ENCODE data around the gene NTMT1.

NTMT1 gene

DNA sequence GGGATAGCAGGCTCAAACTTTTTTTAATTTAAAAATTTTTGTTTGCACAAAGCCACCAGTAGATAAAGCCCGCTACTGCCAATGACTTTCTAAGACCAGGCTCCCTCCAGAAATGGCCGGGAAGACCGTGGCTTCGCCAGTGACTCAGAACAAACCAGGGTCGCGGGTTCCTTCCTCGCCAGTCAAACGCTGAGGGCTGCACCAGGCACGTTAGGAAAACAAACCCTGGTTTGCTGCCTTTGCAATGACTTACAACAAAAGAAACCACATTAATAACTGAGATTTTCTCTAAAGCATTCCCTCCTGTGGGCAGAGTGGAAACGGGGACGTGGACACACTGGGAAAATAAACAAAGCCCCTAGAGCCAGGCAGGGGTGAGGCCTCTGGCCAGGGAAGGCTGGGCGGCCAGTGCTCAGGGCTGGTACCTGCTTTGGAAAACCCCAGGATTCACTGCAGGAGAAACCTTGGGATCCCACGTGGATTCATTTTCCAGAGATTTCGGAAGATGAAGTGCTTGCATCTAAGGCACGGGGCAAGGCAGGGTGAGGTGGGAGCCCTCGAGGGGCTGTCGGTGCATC lies 43.3 kb downstream of the NTMT1 start:
- H3K27ac ChIP-seq (replicated peaks): no peak overlapping the region
- TF ChIP-seq, protein P1, sequence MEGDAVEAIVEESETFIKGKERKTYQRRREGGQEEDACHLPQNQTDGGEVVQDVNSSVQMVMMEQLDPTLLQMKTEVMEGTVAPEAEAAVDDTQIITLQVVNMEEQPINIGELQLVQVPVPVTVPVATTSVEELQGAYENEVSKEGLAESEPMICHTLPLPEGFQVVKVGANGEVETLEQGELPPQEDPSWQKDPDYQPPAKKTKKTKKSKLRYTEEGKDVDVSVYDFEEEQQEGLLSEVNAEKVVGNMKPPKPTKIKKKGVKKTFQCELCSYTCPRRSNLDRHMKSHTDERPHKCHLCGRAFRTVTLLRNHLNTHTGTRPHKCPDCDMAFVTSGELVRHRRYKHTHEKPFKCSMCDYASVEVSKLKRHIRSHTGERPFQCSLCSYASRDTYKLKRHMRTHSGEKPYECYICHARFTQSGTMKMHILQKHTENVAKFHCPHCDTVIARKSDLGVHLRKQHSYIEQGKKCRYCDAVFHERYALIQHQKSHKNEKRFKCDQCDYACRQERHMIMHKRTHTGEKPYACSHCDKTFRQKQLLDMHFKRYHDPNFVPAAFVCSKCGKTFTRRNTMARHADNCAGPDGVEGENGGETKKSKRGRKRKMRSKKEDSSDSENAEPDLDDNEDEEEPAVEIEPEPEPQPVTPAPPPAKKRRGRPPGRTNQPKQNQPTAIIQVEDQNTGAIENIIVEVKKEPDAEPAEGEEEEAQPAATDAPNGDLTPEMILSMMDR (IDR thresholded peaks at IDR 0.05; ENCODE audit: insufficient read depth, low read length): no peak
- TF ChIP-seq, protein P2, sequence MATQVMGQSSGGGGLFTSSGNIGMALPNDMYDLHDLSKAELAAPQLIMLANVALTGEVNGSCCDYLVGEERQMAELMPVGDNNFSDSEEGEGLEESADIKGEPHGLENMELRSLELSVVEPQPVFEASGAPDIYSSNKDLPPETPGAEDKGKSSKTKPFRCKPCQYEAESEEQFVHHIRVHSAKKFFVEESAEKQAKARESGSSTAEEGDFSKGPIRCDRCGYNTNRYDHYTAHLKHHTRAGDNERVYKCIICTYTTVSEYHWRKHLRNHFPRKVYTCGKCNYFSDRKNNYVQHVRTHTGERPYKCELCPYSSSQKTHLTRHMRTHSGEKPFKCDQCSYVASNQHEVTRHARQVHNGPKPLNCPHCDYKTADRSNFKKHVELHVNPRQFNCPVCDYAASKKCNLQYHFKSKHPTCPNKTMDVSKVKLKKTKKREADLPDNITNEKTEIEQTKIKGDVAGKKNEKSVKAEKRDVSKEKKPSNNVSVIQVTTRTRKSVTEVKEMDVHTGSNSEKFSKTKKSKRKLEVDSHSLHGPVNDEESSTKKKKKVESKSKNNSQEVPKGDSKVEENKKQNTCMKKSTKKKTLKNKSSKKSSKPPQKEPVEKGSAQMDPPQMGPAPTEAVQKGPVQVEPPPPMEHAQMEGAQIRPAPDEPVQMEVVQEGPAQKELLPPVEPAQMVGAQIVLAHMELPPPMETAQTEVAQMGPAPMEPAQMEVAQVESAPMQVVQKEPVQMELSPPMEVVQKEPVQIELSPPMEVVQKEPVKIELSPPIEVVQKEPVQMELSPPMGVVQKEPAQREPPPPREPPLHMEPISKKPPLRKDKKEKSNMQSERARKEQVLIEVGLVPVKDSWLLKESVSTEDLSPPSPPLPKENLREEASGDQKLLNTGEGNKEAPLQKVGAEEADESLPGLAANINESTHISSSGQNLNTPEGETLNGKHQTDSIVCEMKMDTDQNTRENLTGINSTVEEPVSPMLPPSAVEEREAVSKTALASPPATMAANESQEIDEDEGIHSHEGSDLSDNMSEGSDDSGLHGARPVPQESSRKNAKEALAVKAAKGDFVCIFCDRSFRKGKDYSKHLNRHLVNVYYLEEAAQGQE (IDR thresholded peaks at IDR 0.05; ENCODE audit: insufficient replicate concordance, low read depth): no peak
- TF ChIP-seq GABPA (IDR thresholded peaks at IDR 0.05; ENCODE audit: low read depth) (no peak), POLR2AphosphoS5 (IDR thresholded peaks at IDR 0.05; ENCODE audit: low read depth) (no peak)
- H3K4me3 ChIP-seq (replicated peaks; ENCODE audit: insufficient read depth, low read length): no peak overlapping the region
- DNase-seq (ENCODE audit: low read depth in 1 of 2, low spot score in 1 of 2): no peak
- H3K27me3 ChIP-seq (ENCODE audit: insufficient read depth, poor library complexity, severe bottlenecking): peaks cover 43% of the 10 kb centered on the region

DNA sequence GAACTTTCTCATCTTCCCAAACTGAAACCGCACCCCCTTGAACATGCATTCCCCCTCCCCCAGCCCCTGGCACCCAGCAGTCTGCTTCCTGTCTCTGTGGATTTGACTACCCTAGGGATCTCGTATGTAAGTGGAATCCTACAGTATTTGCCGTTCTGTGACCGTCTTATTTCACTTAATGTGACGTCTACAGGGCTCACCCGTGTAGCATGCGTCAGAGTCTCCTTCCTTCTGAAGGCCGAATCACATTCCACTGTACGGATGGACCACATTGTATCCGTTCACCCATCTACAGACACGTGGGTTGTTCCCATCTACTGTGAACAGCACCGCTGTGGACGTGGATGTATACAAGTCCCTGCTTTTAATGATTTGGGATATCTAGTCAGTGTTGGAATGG lies 44.0 kb downstream of the NTMT1 start:
- Histone ChIP-seq H3K4me3 (replicated peaks; ENCODE audit: insufficient read depth, low read length) (no peak overlapping the region), H3K27me3 (ENCODE audit: insufficient read depth, poor library complexity, severe bottlenecking) (peaks cover 38% of the 10 kb centered on the region), H3K27ac (replicated peaks) (no peak overlapping the region)
- DNase-seq (ENCODE audit: low read depth in 1 of 2, low spot score in 1 of 2): no peak
- TF ChIP-seq SPI1 (IDR thresholded peaks at IDR 0.05; ENCODE audit: borderline replicate concordance, low read depth) (no peak), GABPA (IDR thresholded peaks at IDR 0.05; ENCODE audit: low read depth) (no peak), POLR2AphosphoS5 (IDR thresholded peaks at IDR 0.05; ENCODE audit: low read depth) (no peak)
- TF ChIP-seq, protein P2 (IDR thresholded peaks at IDR 0.05; ENCODE audit: insufficient replicate concordance, low read depth): no peak
- TF ChIP-seq, protein P1 (IDR thresholded peaks at IDR 0.05; ENCODE audit: insufficient read depth, low read length): no peak

DNA sequence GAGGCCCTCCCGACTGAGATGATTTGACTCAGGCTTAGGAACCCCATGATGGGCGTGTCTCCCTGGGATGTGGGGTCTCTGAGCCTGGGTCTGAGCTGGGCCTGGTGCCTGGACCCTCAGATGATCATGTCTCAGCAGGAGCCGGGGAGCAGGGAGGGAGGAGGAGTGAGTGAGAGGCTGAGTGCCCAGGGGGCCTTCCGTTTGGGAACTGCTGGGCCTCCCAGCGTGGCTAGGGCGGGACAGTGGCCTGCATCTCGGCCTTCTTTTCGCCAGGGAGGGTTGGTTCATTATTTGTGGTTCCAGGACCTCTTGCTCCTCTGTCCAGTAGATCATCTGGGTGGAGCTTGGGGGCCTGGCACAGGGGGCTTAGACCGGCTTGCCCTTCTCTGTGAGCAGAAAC lies 45.1 kb downstream of the NTMT1 start:
- Histone ChIP-seq H3K27me3 (ENCODE audit: insufficient read depth, poor library complexity, severe bottlenecking) (peaks cover 33% of the 10 kb centered on the region), H3K27ac (replicated peaks) (no peak overlapping the region)
- TF ChIP-seq SPI1 (IDR thresholded peaks at IDR 0.05; ENCODE audit: borderline replicate concordance, low read depth) (no peak), GABPA (IDR thresholded peaks at IDR 0.05; ENCODE audit: low read depth) (no peak), POLR2AphosphoS5 (IDR thresholded peaks at IDR 0.05; ENCODE audit: low read depth) (no peak)
- TF ChIP-seq, protein P1 (IDR thresholded peaks at IDR 0.05; ENCODE audit: insufficient read depth, low read length): no peak
- TF ChIP-seq, protein P2 (IDR thresholded peaks at IDR 0.05; ENCODE audit: insufficient replicate concordance, low read depth): no peak

More for the DNA sequence above, 45.1 kb downstream of the NTMT1 start:
- no peak overlapping the region for H3K4me3 ChIP-seq (replicated peaks; ENCODE audit: insufficient read depth, low read length)
- no peak for DNase-seq (ENCODE audit: low read depth in 1 of 2, low spot score in 1 of 2)
